Measurements from ENCODE around the gene PM20D2. TPM values are rescaled to one million over a fixed set of nuclear protein-coding genes. Genes with fewer than 3 reads are reported as not detected.
A peak's percentile ranks its signal among the peaks of the same experiment; 100 is the strongest.

The PM20D2 gene
- total and polyA plus RNA-seq, 2 of the 13 experiments (the other 11 are each of a cell fraction or from before 2014, with no cell fraction given) = 13.3 to 26.3 TPM

DNA sequence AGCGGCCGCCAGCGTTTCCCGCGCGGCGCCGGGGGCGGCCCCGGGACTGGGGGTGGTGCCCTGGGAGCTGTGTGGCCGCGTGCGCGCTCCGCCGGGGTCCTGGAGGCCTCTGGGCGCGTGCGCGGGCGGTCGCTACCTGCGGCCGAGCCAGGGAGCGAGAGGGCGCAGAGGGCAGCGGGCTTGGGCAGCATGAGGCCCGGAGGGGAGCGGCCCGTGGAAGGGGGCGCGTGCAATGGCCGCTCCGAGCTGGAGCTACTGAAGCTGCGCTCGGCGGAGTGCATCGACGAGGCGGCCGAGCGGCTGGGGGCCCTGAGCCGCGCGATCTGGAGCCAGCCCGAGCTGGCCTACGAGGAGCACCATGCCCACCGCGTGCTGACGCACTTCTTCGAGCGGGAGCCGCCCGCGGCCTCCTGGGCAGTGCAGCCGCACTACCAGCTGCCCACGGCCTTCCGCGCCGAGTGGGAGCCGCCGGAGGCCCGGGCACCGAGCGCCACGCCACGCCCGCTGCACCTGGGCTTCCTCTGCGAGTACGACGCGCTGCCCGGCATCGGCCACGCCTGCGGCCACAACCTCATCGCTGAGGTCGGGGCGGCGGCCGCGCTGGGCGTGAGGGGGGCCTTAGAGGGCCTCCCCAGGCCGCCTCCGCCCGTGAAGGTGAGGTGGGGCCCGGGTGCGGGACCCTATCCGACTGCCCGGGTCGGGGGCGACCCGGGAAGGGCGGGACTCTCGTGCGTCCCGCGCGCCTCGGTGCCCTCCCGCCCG is at the start of gene PM20D2 (continued):
- TF ChIP-seq, protein P1, sequence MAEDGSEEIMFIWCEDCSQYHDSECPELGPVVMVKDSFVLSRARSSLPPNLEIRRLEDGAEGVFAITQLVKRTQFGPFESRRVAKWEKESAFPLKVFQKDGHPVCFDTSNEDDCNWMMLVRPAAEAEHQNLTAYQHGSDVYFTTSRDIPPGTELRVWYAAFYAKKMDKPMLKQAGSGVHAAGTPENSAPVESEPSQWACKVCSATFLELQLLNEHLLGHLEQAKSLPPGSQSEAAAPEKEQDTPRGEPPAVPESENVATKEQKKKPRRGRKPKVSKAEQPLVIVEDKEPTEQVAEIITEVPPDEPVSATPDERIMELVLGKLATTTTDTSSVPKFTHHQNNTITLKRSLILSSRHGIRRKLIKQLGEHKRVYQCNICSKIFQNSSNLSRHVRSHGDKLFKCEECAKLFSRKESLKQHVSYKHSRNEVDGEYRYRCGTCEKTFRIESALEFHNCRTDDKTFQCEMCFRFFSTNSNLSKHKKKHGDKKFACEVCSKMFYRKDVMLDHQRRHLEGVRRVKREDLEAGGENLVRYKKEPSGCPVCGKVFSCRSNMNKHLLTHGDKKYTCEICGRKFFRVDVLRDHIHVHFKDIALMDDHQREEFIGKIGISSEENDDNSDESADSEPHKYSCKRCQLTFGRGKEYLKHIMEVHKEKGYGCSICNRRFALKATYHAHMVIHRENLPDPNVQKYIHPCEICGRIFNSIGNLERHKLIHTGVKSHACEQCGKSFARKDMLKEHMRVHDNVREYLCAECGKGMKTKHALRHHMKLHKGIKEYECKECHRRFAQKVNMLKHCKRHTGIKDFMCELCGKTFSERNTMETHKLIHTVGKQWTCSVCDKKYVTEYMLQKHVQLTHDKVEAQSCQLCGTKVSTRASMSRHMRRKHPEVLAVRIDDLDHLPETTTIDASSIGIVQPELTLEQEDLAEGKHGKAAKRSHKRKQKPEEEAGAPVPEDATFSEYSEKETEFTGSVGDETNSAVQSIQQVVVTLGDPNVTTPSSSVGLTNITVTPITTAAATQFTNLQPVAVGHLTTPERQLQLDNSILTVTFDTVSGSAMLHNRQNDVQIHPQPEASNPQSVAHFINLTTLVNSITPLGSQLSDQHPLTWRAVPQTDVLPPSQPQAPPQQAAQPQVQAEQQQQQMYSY (CRISPR knock-in tag; IDR thresholded peaks at IDR 0.05) = no peak; the same call in 1 of the 2 replicates
- no peak for TF ChIP-seq NCOR1 (IDR thresholded peaks at IDR 0.05; ENCODE audit: borderline replicate concordance, low read length)
- TF ChIP-seq ZSCAN12 (CRISPR knock-in tag; IDR thresholded peaks at IDR 0.05) = no peak
- TF ChIP-seq ZNF713 (CRISPR knock-in tag; IDR thresholded peaks at IDR 0.05) = peak; percentile 86; the same call in 1 of the 2 replicates
- TF ChIP-seq ZNF230 (CRISPR knock-in tag; IDR thresholded peaks at IDR 0.05) = peak; percentile 84
- peak; percentile 93 for TF ChIP-seq FOXC1 (CRISPR knock-in tag; IDR thresholded peaks at IDR 0.05; ENCODE audit: borderline replicate concordance)
- TF ChIP-seq, protein P2, sequence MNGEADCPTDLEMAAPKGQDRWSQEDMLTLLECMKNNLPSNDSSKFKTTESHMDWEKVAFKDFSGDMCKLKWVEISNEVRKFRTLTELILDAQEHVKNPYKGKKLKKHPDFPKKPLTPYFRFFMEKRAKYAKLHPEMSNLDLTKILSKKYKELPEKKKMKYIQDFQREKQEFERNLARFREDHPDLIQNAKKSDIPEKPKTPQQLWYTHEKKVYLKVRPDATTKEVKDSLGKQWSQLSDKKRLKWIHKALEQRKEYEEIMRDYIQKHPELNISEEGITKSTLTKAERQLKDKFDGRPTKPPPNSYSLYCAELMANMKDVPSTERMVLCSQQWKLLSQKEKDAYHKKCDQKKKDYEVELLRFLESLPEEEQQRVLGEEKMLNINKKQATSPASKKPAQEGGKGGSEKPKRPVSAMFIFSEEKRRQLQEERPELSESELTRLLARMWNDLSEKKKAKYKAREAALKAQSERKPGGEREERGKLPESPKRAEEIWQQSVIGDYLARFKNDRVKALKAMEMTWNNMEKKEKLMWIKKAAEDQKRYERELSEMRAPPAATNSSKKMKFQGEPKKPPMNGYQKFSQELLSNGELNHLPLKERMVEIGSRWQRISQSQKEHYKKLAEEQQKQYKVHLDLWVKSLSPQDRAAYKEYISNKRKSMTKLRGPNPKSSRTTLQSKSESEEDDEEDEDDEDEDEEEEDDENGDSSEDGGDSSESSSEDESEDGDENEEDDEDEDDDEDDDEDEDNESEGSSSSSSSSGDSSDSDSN (CRISPR knock-in tag; IDR thresholded peaks at IDR 0.05) = peak; percentile 96
- no peak for TF ChIP-seq ZNF33A (CRISPR knock-in tag; IDR thresholded peaks at IDR 0.05; ENCODE audit: borderline replicate concordance)
- TF ChIP-seq RXRB (CRISPR knock-in tag; IDR thresholded peaks at IDR 0.05; ENCODE audit: borderline replicate concordance) = no peak
- TF ChIP-seq, protein P3, sequence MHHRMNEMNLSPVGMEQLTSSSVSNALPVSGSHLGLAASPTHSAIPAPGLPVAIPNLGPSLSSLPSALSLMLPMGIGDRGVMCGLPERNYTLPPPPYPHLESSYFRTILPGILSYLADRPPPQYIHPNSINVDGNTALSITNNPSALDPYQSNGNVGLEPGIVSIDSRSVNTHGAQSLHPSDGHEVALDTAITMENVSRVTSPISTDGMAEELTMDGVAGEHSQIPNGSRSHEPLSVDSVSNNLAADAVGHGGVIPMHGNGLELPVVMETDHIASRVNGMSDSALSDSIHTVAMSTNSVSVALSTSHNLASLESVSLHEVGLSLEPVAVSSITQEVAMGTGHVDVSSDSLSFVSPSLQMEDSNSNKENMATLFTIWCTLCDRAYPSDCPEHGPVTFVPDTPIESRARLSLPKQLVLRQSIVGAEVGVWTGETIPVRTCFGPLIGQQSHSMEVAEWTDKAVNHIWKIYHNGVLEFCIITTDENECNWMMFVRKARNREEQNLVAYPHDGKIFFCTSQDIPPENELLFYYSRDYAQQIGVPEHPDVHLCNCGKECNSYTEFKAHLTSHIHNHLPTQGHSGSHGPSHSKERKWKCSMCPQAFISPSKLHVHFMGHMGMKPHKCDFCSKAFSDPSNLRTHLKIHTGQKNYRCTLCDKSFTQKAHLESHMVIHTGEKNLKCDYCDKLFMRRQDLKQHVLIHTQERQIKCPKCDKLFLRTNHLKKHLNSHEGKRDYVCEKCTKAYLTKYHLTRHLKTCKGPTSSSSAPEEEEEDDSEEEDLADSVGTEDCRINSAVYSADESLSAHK (CRISPR knock-in tag; IDR thresholded peaks at IDR 0.05; ENCODE audit: borderline replicate concordance) = no peak
- no peak for TF ChIP-seq ZNF781 (CRISPR knock-in tag; IDR thresholded peaks at IDR 0.05; ENCODE audit: borderline replicate concordance, not compliant biosample characterization)
- TF ChIP-seq, protein P4, sequence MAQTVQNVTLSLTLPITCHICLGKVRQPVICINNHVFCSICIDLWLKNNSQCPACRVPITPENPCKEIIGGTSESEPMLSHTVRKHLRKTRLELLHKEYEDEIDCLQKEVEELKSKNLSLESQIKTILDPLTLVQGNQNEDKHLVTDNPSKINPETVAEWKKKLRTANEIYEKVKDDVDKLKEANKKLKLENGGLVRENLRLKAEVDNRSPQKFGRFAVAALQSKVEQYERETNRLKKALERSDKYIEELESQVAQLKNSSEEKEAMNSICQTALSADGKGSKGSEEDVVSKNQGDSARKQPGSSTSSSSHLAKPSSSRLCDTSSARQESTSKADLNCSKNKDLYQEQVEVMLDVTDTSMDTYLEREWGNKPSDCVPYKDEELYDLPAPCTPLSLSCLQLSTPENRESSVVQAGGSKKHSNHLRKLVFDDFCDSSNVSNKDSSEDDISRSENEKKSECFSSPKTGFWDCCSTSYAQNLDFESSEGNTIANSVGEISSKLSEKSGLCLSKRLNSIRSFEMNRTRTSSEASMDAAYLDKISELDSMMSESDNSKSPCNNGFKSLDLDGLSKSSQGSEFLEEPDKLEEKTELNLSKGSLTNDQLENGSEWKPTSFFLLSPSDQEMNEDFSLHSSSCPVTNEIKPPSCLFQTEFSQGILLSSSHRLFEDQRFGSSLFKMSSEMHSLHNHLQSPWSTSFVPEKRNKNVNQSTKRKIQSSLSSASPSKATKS (CRISPR knock-in tag; IDR thresholded peaks at IDR 0.05) = peak; percentile 12; the same call in 1 of the 2 replicates
- TF ChIP-seq, protein P5, sequence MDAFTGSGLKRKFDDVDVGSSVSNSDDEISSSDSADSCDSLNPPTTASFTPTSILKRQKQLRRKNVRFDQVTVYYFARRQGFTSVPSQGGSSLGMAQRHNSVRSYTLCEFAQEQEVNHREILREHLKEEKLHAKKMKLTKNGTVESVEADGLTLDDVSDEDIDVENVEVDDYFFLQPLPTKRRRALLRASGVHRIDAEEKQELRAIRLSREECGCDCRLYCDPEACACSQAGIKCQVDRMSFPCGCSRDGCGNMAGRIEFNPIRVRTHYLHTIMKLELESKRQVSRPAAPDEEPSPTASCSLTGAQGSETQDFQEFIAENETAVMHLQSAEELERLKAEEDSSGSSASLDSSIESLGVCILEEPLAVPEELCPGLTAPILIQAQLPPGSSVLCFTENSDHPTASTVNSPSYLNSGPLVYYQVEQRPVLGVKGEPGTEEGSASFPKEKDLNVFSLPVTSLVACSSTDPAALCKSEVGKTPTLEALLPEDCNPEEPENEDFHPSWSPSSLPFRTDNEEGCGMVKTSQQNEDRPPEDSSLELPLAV (CRISPR knock-in tag; conservative IDR thresholded peaks at IDR 0.05; ENCODE audit: low read depth) = no peak
- TF ChIP-seq BRD4 (CRISPR knock-in tag; IDR thresholded peaks at IDR 0.05) = peak; percentile 56
- TF ChIP-seq ZNF180 (CRISPR knock-in tag; IDR thresholded peaks at IDR 0.05; ENCODE audit: borderline replicate concordance, low read depth) = no peak

All from HepG2 (cell line).